Measurements from ENCODE around the gene GORASP1.

The GORASP1 gene

DNA sequence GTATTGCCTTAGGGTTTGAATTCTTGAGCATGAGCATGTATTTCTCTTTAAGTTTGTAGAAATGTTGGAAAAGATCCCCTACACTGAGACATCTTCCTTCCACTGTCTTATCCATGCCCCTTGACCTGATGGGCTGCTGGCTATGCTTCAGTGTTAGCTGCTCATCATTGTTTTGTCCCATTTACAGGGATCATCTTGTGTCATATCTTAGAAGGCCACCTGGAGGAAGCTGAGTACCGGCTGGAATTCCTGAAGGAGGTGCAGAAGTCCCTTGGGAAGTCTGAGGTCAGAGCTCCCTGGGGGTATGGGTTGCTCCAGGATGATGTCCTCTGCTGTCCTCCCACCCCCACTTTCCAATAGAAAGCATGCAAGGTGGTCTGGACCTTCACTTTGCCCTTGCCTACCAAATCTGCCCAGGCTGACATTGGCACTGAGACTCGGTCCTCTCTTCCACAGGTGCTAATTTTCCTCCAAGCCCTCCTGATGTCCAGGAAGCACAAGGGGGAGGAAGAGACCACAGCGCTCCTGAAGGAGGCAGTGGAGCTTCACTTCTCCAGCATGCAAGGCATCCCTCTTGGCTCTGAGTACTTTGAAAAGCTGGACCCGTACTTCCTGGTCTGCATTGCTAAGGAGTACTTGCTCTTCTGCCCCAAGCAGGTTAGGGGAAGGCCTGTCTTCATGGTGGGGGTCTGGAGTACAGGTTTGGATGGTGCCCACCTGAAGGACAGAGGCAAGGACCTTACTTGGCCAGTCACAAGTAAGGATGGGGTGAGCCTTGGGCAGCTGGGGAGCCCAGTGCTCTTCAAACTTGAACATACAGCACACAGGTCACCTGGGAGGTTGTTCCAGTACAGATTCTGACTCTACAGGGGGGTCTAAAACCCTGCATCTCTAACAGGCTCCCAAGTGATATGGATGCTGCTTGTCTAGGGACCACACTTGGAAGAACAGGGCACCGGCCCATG, 17.7 kb upstream of the GORASP1 start:
- DNase-seq: no peak

DNA sequence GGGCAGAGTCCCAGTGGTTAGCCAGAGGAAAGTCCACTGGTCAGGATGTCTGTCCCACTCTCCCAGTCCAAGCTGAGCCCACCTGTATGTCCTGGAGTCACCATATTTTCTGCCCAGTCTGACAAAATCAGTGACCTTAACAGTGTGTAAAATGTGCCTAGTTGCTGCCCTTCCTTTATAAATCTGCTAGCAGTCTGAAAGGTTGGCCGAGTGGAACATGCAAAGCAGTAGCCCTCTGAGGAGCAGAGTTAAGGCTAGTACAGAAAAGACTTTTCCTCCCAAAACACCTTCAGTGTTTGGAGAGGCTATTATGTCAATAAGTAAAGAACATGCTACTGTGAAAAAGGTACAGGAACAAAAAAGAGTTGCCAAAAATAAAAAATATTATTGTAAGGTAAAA, 15.4 kb upstream of the GORASP1 start:
- no peak for DNase-seq

DNA sequence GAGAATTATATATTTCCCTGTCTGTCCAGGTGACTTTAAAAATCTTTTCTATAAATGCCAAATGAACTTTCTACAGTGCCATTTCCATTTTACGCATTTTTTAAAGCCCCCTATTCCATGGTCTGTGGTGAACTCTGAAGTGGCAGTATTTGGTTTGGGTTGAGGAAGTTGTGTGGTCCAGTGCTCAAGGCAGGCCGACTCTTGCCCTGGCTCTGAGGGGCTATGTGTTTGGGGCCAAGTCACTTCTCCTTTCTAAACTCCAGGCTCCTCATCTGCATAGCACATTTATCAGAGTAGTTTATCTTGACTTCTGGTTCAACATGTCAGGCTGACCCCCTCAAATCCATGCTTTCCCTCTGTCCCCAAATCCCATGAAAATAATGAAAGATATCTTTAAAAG, 14.2 kb upstream of the GORASP1 start:
- no peak for DNase-seq

DNA sequence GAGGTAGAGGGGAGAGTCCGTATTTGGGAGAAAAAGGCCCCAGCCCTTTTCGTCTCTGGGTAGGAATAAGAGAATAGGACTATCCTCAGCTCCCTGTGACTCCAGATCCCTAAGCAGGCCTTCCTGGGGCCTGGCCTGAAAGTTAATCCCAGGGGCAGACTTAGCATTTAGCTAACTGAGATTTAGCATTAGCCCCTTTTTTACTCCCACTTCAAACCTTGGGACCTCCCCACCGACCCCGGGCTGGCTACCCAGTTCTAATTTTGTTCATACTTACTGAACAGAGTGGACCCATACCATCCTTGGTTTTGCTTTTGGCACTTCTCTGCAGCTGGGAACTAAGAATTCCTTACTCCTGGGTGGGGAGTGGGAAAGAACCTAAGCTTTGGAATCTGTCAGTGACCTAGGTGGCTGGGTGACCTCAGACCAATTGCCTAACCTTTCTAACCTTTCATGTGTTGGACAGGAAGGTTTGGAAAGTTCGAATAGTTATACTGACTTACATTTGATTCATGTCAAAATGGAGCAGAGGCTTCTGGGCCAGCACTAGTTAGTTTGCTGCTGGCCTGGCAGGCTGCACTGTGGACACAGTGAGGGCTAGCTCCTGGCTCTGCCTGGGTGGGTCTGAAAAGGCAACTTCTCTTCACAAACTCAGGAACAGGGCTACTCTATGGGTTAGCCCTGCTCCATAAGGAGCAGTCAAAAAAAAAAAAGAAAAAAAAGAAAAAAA, 11.7 kb upstream of the GORASP1 start:
- no peak for DNase-seq

DNA sequence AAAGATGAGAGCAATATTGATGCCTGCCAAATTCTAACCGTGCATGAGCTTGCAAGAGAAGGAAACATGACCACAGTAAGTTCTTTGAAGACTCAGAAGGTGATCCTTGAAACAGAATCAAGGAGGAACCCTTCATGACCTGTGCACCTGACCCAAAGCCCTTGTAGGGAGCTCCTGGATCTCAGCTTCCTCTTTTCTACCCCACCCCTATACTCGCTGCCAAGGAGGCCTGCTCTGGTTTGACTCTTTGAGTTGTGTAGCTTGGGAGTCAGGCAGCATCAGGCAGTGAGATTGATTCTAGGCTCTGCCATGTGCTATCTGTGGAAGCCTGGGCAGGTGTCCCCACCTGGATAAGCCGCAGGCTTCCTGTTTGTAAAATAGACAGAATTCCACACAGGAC, 10.7 kb upstream of the GORASP1 start:
- DNase-seq: no peak

DNA sequence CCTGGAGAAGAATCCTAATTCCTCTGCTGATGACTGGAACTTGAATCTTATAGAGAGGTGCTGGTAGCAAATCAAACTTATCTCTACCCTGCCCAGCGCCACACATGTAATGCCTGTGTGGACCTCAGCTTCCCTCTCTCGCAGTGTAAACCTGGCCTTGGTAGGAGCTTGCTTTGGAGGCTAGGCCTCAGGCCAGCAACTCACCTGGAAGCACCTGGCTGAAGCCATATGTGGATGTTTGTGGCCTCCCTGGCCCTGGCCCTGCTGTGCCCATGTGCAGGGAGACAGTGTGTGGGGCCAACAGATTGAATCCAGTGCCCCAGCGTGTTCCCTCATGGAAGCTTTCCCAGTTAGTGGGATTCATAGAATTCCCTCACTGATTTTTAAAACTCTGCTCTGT, 8.4 kb upstream of the GORASP1 start:
- DNase-seq: no peak

DNA sequence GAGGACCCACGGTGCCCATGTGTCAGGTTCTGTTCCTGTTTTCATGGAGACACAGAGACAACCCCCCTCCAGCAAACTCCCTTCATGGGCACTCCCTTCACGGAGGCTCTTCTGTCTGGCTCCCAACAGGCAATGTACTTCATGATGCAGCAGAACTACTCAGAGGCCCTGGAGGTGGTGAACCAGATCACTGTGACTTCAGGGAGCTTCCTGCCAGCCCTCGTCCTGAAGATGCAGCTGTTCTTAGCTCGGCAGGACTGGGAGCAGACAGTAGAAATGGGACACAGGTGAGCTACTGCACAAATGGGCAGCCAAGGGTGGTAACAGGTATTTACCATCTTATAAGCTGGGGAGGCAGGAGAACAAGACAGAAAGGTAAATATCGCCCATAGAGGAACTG, 7.0 kb upstream of the GORASP1 start:
- DNase-seq: no peak

DNA sequence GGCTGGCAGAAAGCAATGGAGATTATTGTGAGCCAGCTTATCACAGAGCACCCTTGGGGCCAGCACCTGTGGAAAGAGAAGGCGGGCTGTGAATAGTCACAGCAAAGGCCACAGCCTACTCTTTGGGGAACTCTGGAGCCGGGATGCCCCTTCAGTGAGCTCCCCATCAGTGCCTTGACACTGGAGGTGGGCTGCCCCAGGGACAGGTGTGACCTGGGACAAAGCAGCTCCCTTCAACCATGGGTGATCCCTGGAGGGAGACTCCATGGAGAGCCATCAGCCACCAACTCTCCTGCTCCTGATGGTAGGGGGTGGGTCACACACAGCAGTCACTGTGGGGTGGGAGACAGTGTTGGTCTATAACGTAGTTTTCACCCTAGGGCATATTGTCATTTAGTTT, 5.9 kb upstream of the GORASP1 start:
- DNase-seq: no peak

DNA sequence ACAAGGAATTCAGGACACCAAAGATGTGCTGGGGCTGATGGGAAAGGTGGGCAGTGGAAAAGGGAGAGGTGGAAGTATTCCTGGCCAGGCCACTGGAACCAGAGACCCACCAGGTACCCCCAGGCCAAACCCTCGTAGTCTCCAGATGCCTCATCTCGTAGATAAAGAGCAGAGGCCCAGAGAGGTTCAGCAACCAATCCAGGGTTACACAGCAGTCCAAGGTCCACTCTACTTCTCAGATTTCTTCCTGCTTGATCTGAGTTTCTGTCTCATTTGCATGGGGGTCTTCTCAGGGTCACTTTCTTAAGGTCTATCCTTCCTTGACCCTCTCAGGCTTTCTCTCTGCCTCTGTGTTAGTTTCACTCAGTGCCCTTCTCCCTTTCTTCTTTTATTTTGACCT, 5.1 kb upstream of the GORASP1 start:
- DNase-seq: no peak

DNA sequence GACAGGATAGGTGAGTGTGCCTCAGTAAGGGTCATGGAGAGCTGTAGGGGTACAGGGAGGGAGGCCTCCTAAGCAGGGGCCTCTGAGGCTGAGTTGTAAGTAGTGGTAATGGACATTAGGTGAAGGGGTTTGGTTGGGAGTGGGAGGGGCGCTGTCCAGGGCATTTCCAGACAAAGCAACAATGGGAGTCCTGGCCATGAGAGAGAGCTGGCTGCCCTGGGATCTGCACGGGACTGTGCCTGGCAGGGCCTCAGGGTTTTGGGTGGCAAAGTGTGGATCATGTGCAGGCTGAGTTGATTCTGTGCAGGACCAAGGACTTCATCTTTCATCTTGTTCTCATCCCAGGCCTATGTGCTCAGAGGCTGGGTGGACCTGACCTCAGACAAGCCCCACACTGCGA, 4.7 kb upstream of the GORASP1 start:
- no peak for DNase-seq

DNA sequence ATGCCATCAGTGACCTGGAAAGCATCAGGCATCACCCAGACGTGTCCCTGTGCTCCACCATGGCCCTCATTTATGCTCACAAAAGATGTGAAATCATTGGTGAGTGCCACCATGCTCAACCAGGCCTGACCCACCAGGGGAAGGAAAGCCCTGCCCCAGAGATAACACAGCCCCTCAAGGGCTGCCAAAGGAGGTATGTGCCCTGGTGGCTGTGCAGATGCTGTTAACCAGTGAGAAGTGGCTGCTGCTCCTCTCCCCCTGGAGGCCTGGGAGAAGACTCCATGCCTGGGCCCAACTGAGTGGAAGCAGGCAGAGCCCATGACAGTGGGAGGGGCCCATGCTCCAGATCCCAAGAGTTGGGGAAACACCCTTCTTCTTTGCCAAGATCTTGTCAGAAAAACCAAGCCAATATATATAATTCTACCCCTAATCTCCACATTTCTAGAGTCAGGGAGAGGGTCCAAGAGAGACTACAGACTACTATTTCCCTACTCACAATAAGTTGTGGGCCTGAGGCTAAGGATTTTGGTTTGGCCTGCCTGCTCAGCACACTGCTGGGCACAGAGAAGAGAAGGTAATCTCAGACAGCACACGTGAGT, 2.7 kb upstream of the GORASP1 start:
- DNase-seq: no peak

DNA sequence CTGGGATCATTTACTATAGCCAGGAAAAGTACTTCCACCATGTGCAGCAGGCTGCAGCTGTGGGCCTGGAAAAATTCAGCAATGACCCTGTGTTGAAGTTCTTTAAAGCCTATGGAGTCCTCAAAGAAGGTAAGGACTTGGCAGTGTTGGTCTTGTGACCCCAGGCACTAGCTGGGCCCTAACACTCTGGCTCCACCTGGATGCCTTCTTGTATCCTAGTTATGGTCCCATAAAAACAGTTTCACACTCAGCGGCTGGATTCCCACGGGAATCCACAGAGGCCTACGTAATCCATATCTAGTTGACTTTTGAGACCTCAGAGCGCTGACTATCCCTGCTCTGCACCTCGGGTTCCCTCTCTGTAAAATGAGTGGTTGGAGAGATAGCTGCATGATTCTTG, 1.7 kb upstream of the GORASP1 start:
- no peak for DNase-seq

DNA sequence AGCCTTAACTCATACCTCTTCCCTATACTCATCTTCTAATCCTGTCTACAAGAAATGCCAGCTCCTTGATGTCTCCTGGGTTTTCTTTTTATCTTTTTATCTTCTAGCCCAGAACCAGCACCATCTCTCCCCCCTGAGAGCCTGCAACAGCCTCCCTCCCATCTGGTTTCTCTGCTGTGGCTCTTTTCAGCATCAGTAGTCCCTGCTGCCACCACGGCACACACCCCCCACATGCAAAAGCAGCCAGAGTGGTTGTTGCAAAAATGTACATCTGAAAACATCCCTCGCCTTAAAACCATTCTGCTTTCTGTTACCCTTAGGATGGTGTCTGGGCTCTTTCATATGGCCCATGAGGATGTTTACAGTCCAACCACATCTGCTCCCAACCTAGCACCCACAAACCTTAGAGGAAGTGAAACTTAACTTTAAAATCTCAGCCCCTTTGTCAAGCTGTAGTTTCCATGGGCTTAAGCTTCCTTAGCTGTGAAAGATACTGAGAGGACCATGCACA, 828 bp upstream of the GORASP1 start:
- DNase-seq: peak; percentile 51

DNA sequence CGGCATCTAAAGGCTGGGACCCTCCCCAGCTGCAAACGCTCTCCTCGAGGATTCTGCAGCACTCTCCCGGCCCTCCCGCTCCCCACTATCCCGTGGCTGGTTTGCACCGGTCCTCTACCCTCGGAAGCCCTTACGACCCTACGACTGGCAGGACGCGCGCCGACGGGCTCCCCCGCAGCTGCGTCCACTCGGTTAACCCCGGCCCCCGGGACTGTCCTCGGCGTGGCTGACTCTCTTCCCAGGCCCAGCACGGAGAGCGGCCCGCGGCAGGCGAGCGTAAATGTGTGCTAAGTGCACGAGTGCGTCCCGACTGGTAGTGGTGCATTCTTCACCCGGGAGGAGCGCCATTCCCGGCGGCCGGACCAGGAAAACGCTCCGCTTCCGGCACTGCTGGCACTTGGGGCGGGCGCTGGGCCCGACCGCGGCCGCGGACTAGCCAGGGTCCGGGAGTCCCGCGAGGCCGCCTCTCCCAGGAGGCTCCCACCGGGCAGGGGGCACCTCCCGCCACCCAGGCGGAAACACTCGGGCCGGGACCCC, 508 bp downstream of the GORASP1 start:
- peak; percentile 46 for DNase-seq

DNA sequence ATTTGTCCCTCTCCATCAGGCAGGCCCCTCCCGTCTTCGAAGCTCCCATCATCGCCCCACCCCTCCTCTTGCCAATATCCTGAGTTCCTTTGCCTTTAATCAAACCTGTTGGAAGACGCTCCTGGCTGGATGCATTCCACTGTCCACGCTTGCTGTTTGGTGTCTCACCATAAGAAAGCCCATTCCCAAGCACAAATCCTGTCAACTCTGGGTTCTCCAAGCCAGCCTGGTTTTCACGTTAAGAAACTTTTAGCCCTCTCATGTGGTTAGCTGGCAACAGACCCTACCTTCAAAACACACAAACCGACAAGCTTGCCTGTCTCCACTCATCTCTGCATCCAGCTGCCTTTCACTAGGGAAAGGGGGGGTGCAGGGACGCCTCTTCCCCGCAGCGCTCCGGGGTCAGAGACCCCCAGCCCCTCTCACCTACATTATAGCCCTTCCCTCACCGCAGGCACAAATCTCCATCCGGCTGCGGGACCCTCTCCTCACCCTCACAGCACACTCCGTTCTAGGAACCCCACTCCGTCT, 1.1 kb downstream of the GORASP1 start:
- DNase-seq: no peak

DNA sequence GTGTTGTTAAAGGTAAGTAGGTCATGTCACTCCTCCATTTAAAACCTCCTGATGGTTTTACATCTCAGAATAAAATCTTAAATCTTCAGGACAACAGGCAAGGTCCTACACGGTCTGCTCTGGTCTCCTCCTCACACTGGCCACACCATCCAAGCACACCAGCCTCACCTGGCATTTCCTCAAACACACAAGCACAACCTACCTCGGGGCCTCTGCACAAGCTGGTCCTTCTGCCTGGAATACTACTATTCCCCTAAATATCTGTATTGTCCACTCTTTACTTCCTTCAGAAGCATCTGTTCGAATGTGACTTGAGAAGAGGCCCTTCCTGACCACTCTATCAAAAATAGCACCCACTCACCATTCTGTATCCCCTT, 1.8 kb downstream of the GORASP1 start:
- DNase-seq: no peak

DNA sequence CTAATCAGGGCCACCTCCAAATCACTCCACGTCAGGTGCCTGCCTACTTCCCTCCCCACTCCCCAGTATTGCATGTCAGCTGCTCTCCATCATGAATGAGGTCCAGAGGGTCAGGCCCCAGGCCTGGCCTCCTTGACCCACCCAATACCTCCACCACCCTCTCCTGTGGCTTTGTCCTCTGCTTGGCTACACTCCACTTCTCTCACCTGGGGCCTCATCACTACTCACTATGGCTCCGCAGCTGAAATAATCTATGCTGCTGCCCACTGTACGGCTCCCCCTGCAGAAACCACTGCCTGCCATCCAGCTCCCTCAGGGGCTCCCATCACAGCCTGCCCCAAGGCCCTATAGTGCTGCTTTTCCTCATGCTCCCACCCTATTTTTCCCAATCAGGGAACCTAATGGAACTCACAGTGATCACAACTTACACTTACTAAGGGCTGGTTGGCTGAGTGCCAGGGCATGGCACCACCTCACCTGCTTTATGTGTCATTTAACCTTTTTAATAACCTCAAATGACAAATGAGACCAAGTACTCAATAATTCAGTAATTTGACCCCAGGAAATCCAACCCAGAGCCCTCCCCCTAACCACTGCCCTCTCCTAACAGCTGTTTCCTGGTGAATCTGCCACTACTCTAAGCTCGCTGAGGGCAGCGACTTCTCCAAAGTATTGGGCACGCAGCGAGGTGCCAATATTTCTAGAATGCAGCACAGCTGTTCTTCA, 2.3 kb downstream of the GORASP1 start:
- DNase-seq: no peak

DNA sequence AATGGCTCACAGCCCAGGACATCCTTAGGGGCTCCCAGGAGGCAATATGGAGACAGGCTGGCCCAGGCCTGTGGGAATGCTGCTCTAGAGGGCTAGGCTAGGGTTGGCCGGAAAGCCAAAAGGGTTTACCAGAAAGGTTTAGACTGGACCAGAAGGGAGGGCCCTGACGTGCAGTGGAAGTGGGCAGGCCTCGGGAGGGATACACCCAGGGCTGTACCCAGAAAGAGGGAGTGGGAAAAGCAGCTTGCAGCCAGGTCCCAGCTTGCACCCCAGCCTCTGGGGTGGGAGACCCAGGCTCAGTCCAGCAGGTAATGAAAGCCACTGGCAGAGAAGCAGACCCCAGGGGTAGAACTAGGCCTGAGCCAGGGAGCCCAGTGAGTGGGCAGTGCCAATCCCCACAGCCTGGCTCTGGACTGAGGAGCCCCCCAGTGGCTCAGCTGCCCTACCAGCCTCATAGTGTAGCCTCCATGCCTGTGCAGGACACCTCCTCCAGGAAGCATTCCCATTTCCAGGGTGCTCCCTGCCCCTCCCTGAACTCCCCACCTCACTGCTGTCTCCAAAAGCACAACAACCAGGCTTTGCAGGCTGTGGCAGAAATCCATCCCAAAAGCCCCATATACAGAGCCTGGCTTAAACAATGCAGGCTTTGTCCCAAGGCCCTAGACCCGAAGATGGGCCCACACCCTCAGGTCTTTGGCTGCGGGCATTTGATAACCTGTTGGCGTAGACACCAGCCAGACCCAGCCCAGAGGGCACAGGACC, 3.5 kb downstream of the GORASP1 start:
- DNase-seq: no peak

DNA sequence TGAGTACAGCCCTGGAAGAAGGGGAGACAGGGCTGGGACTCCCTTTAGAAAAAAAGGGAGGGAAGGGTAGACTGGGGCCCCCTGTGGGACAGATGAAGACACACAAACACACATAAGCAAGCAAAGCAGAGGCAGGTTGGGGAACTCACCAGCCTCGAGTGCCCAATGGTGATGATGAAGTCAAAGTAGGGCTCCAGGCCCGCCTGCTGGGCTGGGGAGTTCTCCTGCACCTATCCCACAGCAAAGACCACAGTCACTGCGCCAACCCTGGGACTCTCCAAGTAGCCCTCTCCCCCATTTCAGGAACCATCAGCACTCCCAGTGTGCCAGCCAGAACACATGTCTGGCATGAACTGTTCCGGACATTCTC, 4.1 kb downstream of the GORASP1 start:
- DNase-seq: no peak

DNA sequence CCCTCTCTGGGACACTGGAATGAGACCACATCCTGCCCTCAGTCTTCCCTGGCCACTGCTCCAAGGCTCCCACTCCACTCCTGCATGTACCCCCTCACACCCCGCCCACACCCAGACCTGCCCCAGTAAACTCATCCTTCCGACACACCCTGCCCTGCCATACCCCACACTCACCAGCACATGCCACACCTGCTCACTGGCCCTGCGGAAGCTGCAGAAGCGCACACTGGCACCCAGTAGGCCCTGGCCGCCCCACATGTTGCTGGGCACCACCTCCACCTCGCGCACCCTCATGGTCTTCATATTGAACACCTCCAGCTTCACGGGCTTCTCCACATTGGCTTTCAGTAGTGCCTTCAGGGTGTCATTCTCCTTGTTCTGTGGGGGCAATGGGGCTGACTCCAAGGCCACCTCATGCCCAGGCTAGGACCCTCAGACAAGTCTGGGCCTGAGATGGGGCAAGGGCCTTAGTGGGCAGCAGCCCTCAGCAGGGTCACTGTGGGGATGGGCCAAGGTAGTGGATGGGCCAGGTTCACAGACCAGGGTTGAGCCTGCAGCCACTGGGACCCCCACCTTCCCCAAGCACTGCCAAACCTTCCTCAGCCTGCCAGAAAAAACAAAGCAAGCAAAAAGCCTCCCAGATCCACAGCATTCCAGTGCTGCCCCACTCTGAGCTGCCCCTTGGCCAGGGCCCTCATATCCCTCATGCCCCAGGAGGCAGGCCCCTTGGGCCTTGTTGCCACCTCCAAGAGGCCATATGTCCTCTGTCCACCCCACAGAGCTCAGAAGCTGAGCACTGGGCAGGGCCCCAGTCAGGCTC, 4.7 kb downstream of the GORASP1 start:
- DNase-seq: no peak
